Liver (tissue), 3 donors: ENCODE results near the gene PHF21B.

Experiments
- FOXA2 ChIP-seq: IDR thresholded peaks from 2 replicates; pipeline ENCODE4 v1.6.1; 2016; ENCODE audit warnings: antibody characterized with exemption
- RAD21 ChIP-seq, 2 donors: IDR thresholded peaks; 2 replicates each; pipeline ENCODE4 v1.6.1; 2016; ENCODE audit warnings: antibody characterized with exemption in 2 of 2, mild to moderate bottlenecking in 2 of 2
- SP1 ChIP-seq: IDR thresholded peaks from 2 replicates; pipeline ENCODE4 v1.6.1; 2018; ENCODE audit warnings: antibody characterized with exemption, mild to moderate bottlenecking
- TAF1 ChIP-seq: conservative IDR thresholded peaks from 2 replicates; pipeline ENCODE4 v1.6.1; 2016; ENCODE audit warnings: antibody characterized with exemption, mild to moderate bottlenecking
- TF ChIP-seq, protein P1 (sequence below): fragments of 150-350 bp; IDR thresholded peaks from 2 replicates; pipeline ENCODE4 v1.5.1; 2017; ENCODE audit warnings: improper control_type of control experiment, low read depth, low read length; ENCODE audit not compliant: missing input control
- TF ChIP-seq, protein P2 (sequence below): IDR thresholded peaks from 2 replicates; pipeline ENCODE4 v1.6.1; 2016; ENCODE audit warnings: antibody characterized with exemption
- TF ChIP-seq, protein P3 (sequence below): IDR thresholded peaks from 2 replicates; pipeline ENCODE4 v1.6.1; 2016; ENCODE audit warnings: antibody characterized with exemption
- TF ChIP-seq, protein P4 (sequence below): IDR thresholded peaks from 2 replicates; pipeline ENCODE4 v1.6.1; 2016; ENCODE audit warnings: antibody characterized with exemption
- donor health status: healthy.
- donor health status: healthy.

DNA sequence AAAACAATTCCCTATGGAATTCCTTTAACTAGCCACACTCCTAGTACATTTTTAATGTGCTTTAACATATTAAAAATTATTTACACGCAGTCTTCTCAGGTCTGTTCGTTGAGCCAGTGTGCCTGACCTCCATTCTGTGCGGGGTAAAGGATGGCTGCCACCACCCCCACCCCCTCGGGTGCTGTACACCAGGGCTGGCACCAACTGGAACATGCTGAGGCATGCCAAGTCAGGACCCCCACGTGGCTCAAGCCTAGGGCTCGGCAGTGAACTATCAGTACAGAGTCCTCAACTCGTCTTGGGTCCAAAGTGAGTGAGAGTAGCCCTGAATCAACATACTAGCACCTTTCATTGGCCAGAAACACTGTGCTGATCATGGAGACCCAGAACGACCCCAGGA is 32.5 kb upstream of the PHF21B start:
- TF ChIP-seq, protein P1, sequence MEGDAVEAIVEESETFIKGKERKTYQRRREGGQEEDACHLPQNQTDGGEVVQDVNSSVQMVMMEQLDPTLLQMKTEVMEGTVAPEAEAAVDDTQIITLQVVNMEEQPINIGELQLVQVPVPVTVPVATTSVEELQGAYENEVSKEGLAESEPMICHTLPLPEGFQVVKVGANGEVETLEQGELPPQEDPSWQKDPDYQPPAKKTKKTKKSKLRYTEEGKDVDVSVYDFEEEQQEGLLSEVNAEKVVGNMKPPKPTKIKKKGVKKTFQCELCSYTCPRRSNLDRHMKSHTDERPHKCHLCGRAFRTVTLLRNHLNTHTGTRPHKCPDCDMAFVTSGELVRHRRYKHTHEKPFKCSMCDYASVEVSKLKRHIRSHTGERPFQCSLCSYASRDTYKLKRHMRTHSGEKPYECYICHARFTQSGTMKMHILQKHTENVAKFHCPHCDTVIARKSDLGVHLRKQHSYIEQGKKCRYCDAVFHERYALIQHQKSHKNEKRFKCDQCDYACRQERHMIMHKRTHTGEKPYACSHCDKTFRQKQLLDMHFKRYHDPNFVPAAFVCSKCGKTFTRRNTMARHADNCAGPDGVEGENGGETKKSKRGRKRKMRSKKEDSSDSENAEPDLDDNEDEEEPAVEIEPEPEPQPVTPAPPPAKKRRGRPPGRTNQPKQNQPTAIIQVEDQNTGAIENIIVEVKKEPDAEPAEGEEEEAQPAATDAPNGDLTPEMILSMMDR: no peak
- TF ChIP-seq FOXA2 (no peak), RAD21 (IDR thresholded peaks at IDR 0.05) (no peak), TAF1 (no peak), SP1 (no peak)
- TF ChIP-seq, protein P2, sequence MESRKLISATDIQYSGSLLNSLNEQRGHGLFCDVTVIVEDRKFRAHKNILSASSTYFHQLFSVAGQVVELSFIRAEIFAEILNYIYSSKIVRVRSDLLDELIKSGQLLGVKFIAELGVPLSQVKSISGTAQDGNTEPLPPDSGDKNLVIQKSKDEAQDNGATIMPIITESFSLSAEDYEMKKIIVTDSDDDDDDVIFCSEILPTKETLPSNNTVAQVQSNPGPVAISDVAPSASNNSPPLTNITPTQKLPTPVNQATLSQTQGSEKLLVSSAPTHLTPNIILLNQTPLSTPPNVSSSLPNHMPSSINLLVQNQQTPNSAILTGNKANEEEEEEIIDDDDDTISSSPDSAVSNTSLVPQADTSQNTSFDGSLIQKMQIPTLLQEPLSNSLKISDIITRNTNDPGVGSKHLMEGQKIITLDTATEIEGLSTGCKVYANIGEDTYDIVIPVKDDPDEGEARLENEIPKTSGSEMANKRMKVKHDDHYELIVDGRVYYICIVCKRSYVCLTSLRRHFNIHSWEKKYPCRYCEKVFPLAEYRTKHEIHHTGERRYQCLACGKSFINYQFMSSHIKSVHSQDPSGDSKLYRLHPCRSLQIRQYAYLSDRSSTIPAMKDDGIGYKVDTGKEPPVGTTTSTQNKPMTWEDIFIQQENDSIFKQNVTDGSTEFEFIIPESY: no peak
- TF ChIP-seq, protein P3, sequence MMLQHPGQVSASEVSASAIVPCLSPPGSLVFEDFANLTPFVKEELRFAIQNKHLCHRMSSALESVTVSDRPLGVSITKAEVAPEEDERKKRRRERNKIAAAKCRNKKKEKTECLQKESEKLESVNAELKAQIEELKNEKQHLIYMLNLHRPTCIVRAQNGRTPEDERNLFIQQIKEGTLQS: no peak
- TF ChIP-seq, protein P4, sequence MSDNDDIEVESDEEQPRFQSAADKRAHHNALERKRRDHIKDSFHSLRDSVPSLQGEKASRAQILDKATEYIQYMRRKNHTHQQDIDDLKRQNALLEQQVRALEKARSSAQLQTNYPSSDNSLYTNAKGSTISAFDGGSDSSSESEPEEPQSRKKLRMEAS: no peak
